HS-5 (cell line): ENCODE data around the gene UNC119.

Experiments
- DNase-seq: peaks from one replicate; pipeline ENCODE4 v3.0.0-alpha.2; 2012; ENCODE audit warnings: low read depth

The UNC119 gene

DNA sequence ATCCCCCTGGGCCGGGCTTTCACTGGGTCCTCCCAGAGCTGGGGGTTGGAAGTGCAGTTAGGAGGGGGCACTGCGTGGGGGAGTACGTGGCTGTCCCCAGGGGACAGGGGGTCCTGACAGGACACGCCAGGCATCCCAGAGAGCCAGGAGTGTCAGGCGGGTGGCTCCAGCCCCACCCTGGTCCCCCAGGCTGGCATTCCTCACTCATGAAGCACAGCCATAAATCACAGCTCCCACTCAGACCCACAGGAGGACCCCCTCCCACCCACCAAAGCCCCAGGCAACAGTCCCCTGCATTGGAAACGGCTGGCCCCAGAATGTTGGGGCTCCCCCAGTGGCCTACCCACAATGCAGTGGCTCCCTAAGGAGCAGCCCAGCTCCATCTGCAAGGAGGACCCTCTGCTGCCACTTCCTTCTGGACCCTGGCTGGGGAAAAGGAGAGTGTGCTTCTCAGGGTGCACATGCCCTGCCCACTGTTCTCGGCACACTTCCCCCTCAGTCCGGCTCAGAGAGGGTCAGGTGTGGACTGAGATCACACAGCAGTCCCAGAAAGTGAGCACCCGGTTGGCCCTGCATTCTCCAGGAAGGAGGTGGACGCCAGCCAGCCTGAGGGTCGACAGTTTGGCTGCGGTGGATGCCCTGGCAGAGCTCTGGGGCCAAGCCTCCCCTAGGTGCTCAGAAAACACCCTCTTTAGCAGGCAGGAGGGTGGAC, 53.6 kb downstream of the UNC119 start:
- DNase-seq = no peak

GRCh38 chr17:28497931-28498330, 54.5 kb downstream of the UNC119 start:
- DNase-seq = no peak
